HL-60 (cell line): ENCODE results near the gene NT5C2.

Experiments
- GABPA ChIP-seq: IDR thresholded peaks from 2 replicates; pipeline ENCODE4 v1.6.1; 2012; ENCODE audit warnings: low read depth
- POLR2AphosphoS5 ChIP-seq: IDR thresholded peaks from 2 replicates; pipeline ENCODE4 v1.6.1; 2012; ENCODE audit warnings: low read depth
- REST ChIP-seq: IDR thresholded peaks from 2 replicates; pipeline ENCODE4 v1.6.1; 2012; ENCODE audit warnings: low read depth; ENCODE audit not compliant: insufficient replicate concordance
- TF ChIP-seq, protein P1 (sequence below): IDR thresholded peaks from one replicate; pipeline ENCODE4 v1.5.1; 2011; ENCODE audit warnings: low read length, control low read depth, inconsistent platforms; ENCODE audit not compliant: insufficient read depth

DNA sequence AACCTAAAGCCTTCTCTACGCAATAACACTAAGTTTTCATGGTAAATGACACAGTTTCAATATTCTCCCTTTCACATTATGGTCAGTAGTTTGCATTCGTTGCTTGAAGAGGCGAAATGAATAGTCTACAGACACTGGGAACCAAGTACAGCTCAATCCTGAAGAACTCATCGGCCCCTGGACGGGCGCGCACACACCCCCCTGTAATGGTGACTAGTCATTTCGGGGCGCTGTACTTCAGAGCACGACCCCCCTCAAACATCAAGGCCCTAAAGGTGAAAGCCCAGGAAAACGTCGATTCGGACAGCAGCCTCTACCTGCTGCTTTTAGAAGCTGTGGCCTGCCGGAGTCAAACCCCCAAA is 1.0 kb downstream of the NT5C2 start:
- TF ChIP-seq, protein P1, sequence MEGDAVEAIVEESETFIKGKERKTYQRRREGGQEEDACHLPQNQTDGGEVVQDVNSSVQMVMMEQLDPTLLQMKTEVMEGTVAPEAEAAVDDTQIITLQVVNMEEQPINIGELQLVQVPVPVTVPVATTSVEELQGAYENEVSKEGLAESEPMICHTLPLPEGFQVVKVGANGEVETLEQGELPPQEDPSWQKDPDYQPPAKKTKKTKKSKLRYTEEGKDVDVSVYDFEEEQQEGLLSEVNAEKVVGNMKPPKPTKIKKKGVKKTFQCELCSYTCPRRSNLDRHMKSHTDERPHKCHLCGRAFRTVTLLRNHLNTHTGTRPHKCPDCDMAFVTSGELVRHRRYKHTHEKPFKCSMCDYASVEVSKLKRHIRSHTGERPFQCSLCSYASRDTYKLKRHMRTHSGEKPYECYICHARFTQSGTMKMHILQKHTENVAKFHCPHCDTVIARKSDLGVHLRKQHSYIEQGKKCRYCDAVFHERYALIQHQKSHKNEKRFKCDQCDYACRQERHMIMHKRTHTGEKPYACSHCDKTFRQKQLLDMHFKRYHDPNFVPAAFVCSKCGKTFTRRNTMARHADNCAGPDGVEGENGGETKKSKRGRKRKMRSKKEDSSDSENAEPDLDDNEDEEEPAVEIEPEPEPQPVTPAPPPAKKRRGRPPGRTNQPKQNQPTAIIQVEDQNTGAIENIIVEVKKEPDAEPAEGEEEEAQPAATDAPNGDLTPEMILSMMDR: no peak
- TF ChIP-seq REST: no peak
- no peak for TF ChIP-seq POLR2AphosphoS5
- no peak for TF ChIP-seq GABPA
